GM12878 (cell line): ENCODE results near the gene CD180. TPM values are rescaled to one million over a fixed set of nuclear protein-coding genes. Genes with fewer than 3 reads are reported as not detected.

Experiments used
- ATAC-seq: fragments of 200-7000 bp; cut with Tn5 transposase; 3 replicates; pipeline ENCODE4 v1.9.1; 2020; ENCODE audit warnings: mild to moderate bottlenecking, moderate library complexity
- BruUV-seq: library from RNA; stranded (reverse); fragments of 400-500 nt; replicated peaks from 2 replicates; lab custom pipeline; 2021; lab: Mats Ljungman, UMichigan
- CTCF ChIA-PET: fragments of 300-600 bp; sonication (Branson Sonifier 250); formaldehyde crosslinking; extraction: SDS; loops from one replicate; lab custom pipeline; 2021; ENCODE audit warnings: inconsistent platforms; lab: Yijun Ruan, JAX
- POLR2A ChIA-PET: fragments of 350-600 bp; formaldehyde crosslinking; extraction: SDS; loops from one replicate; lab custom pipeline; 2021; ENCODE audit warnings: inconsistent platforms; lab: Charles Lee
- RAD21 ChIA-PET: fragments of 300-600 bp; sonication (Branson Sonifier 250); formaldehyde crosslinking; loops from one replicate; lab custom pipeline; 2023; ENCODE audit warnings: antibody characterized with exemption; ENCODE audit not compliant: unreplicated experiment; lab: Charles Lee
- SMC1A ChIA-PET: fragments of 300-600 bp; sonication (Branson Sonifier 250); formaldehyde crosslinking; loops from one replicate; lab custom pipeline; 2023; ENCODE audit not compliant: unreplicated experiment, uncharacterized antibody; lab: Charles Lee
- DNase-seq: peaks from one replicate; pipeline ENCODE4 v3.0.0-alpha.2; 2011; ENCODE audit warnings: low read depth, low spot score
- FAIRE-seq: peaks from 3 replicates; lab custom pipeline; 2011; peaks lifted over from hg19 to GRCh38; lab: Jason Lieb, UNC
- H2AFZ ChIP-seq: 2 replicates; pipeline ENCODE4 v1.6.0; 2011; ENCODE audit warnings: low read depth, low read length, control low read depth; ENCODE audit not compliant: control insufficient read depth
- H3K27ac ChIP-seq: 2 replicates; pipeline ENCODE4 v1.5.1; 2011; ENCODE audit warnings: control low read depth; ENCODE audit not compliant: control insufficient read depth, insufficient read depth
- H3K27me3 ChIP-seq, 2 experiments: replicated peaks in 1 of 2; 2 replicates each; pipeline versions ENCODE4 v1.6.0 to v1.6.1; 2011; ENCODE audit warnings: low read length in 1 of 2; ENCODE audit not compliant: control insufficient read depth in 2 of 2, insufficient read depth in 2 of 2
- H3K36me3 ChIP-seq, 2 experiments: 2 replicates each; pipeline ENCODE4 v1.5.1; 2011; ENCODE audit warnings: low read length in 1 of 2; ENCODE audit not compliant: control insufficient read depth in 2 of 2, insufficient read depth in 2 of 2
- H3K4me1 ChIP-seq: 2 replicates; pipeline ENCODE4 v1.6.1; 2011; ENCODE audit warnings: mild to moderate bottlenecking, low read length, moderate library complexity, mixed read lengths; ENCODE audit not compliant: control insufficient read depth, insufficient read depth
- H3K4me2 ChIP-seq: 2 replicates; pipeline ENCODE4 v1.6.0; 2011; ENCODE audit warnings: control low read depth; ENCODE audit not compliant: control insufficient read depth, insufficient read depth
- H3K4me3 ChIP-seq: fragments of 200-600 bp; sonication (generic); 2 replicates; pipeline ENCODE4 v1.5.1; 2016
- H3K79me2 ChIP-seq: 2 replicates; pipeline ENCODE4 v1.6.0; 2011; ENCODE audit warnings: low read length; ENCODE audit not compliant: control insufficient read depth, insufficient read depth
- H3K9ac ChIP-seq: 2 replicates; pipeline ENCODE4 v1.8.0; 2011; ENCODE audit warnings: low read length, control low read depth, mixed read lengths; ENCODE audit not compliant: control insufficient read depth, insufficient read depth
- H3K9me3 ChIP-seq: replicated peaks from 3 replicates; pipeline ENCODE4 v1.5.1; 2011; ENCODE audit warnings: mild to moderate bottlenecking, low read length; ENCODE audit not compliant: control insufficient read depth, insufficient read depth
- H4K20me1 ChIP-seq: 2 replicates; pipeline ENCODE4 v1.6.0; 2011; ENCODE audit not compliant: control insufficient read depth, insufficient read depth
- BRCA1 ChIP-seq: IDR thresholded peaks from 2 replicates; pipeline ENCODE4 v1.6.1; 2011; ENCODE audit warnings: low read depth, low read length, improper control_type of control experiment
- KDM1A ChIP-seq: fragments of 200-600 bp; sonication (generic); IDR thresholded peaks from 2 replicates; pipeline ENCODE4 v1.6.1; 2016; ENCODE audit warnings: borderline replicate concordance
- MEF2A ChIP-seq: IDR thresholded peaks from 2 replicates; pipeline ENCODE4 v1.6.1; 2011; ENCODE audit warnings: low read depth, mild to moderate bottlenecking, low read length, moderate library complexity; ENCODE audit not compliant: insufficient read depth
- PAX5 ChIP-seq: IDR thresholded peaks from 2 replicates; pipeline ENCODE4 v1.6.1; 2011; ENCODE audit warnings: low read depth, low read length, borderline replicate concordance
- POLR2AphosphoS5 ChIP-seq: IDR thresholded peaks from 2 replicates; pipeline ENCODE4 v1.6.1; 2011; ENCODE audit warnings: mild to moderate bottlenecking, low read length, inconsistent platforms
- RAD51 ChIP-seq: fragments of 450-650 bp; IDR thresholded peaks from 2 replicates; pipeline ENCODE4 v1.6.1; 2016; ENCODE audit warnings: moderate library complexity, mild to moderate bottlenecking, inconsistent platforms
- RFX5 ChIP-seq: IDR thresholded peaks from 2 replicates; pipeline ENCODE4 v1.6.1; 2011; ENCODE audit warnings: low read depth, low read length, improper control_type of control experiment
- RUNX3 ChIP-seq: IDR thresholded peaks from 2 replicates; pipeline ENCODE4 v1.6.1; 2012; ENCODE audit warnings: low read length, inconsistent platforms
- SMAD5 ChIP-seq: IDR thresholded peaks from 2 replicates; pipeline ENCODE4 v1.6.1; 2016; ENCODE audit warnings: antibody characterized with exemption, low read depth
- SREBF2 ChIP-seq: IDR thresholded peaks from 2 replicates; pipeline ENCODE4 v1.6.1; 2012; ENCODE audit warnings: mild to moderate bottlenecking, low read length
- TCF12 ChIP-seq: IDR thresholded peaks from 2 replicates; pipeline ENCODE4 v1.6.1; 2011; ENCODE audit warnings: low read depth, mild to moderate bottlenecking, low read length
- WGBS: methylation state at CpG from one replicate; pipeline ENCODE4 v1.1.6; 2016; ENCODE audit warnings: low lambda C conversion rate; ENCODE audit not compliant: insufficient replicate concordance, insufficient coverage; ENCODE audit errors: missing lambda C conversion rate; 5-methylcytosine and 5-hydroxymethylcytosine counted together
- in situ Hi-C: fragments of 300-500 bp; cut with MboI; formaldehyde crosslinking; loops from 9 replicates; pipeline ENCODE4 v1.14.3; 2018; ENCODE audit warnings: mixed read lengths
- intact Hi-C: fragments of 100-400 bp; cut with micrococcal nuclease; formaldehyde crosslinking; loops from one replicate; pipeline ENCODE4 v1.14.2; 2022; ENCODE audit not compliant: unreplicated experiment
- polyA plus RNA-seq, 11 experiments: library from polyadenylated mRNA; depleted of rRNA in 4 of 11; unstranded in 6 of 11; stranded (reverse) in 5 of 11; fragments of >200 nt; fragmentation: Nextera tagmentation in 4 of 11; fragmentation: Illumina TruSeq in 1 of 11; extraction: Ambion mirVana in 4 of 11; extraction: Trizol in 1 of 11; gene quantifications; 1 replicate in 1 of 11; 2 replicates in 10 of 11; pipeline versions ENCODE4 v1.2.1 to v1.2.3, GENCODE V29; 2011 to 2016; ENCODE audit warnings: inconsistent platforms in 2 of 11, missing spikeins in 2 of 11, low read depth in 1 of 11
- total RNA-seq, 4 experiments: library from RNA; depleted of rRNA in 3 of 4; stranded (reverse); fragments of >200 nt in 3 of 4; fragmentation: Illumina TruSeq in 1 of 4; extraction: Trizol in 1 of 4; gene quantifications; 2 replicates each; pipeline versions ENCODE4 v1.2.1 to v1.2.3, GENCODE V29; 2013 to 2021
- TF ChIP-seq, protein P1 (sequence below): fragments of 450-650 bp; IDR thresholded peaks from 2 replicates; pipeline ENCODE4 v1.6.1; 2017; ENCODE audit warnings: mild to moderate bottlenecking
- TF ChIP-seq, protein P2 (sequence below): IDR thresholded peaks from 2 replicates; pipeline ENCODE4 v1.6.1; 2012; ENCODE audit warnings: improper control_type of control experiment, low read depth, low read length; ENCODE audit not compliant: insufficient replicate concordance
- TF ChIP-seq, protein P3 (sequence below), 3 experiments: IDR thresholded peaks in 2 of 3; conservative IDR thresholded peaks in 1 of 3; 2 replicates each; pipeline ENCODE4 v1.5.1; 2011; ENCODE audit warnings: low read depth in 3 of 3, low read length in 3 of 3, mild to moderate bottlenecking in 3 of 3, control low read depth in 2 of 3, moderate library complexity in 2 of 3, inconsistent platforms in 1 of 3, mixed read lengths in 1 of 3; ENCODE audit not compliant: control insufficient read depth in 2 of 3, insufficient read depth in 1 of 3; ENCODE audit errors: extremely low read depth in 1 of 3

The CD180 gene
- total and polyA plus RNA-seq, 10 of the 15 experiments (the other 5 are each of a cell fraction or from before 2014, with no cell fraction given) = 0.22 to 9.7 (median 2.9) TPM

GRCh38 chr5:67245259-67245846 is 48.8 kb upstream of the CD180 start (continued):
- TF ChIP-seq BRCA1 (no peak), POLR2AphosphoS5 (no peak)
- TF ChIP-seq, all 136 proteins: peak for 0

GRCh38 chr5:67244345-67244793 is 47.8 kb upstream of the CD180 start:
- SMC1A ChIA-PET = interaction anchor here (1.4 kb wide), 1 partner anchor 1011 kb away, joined by 6 read pairs; no protein-coding TSS in a partner anchor
- H3K9me3 ChIP-seq = no peaks in the 10 kb centered on the region
- no peaks in the 10 kb centered on the region for H4K20me1 ChIP-seq
- RAD21 ChIA-PET = no interaction called here
- in situ Hi-C loops (loop anchor here (10.0 to 25.0 kb wide), 2 partner anchors 1220 to 1743 kb away; no protein-coding TSS in a partner anchor), intact Hi-C loops (no loop called here)
- H2AFZ ChIP-seq = no peak overlapping the region
- H3K27me3 ChIP-seq = no peaks in the 10 kb centered on the region
- H3K4me2 ChIP-seq = no peak overlapping the region
- FAIRE-seq (no peak), DNase-seq (no peak), ATAC-seq (no peak)
- BruUV-seq = no TSS peak
- no peak overlapping the region for H3K9ac ChIP-seq
- no peak overlapping the region for H3K27ac ChIP-seq
- WGBS = 63% methylated on average over 3 of the region's 3 CpGs
- no peak overlapping the region for H3K4me3 ChIP-seq
- CTCF ChIA-PET = interaction anchor here (1.0 to 6.1 kb wide), 3 partner anchors 74 to 1027 kb away, joined by 4 to 73 read pairs (median 63); no protein-coding TSS in a partner anchor
- POLR2A ChIA-PET = no interaction called here
- H3K4me1 ChIP-seq = no peaks in the 10 kb centered on the region
- no peaks in the 10 kb centered on the region for H3K36me3 ChIP-seq
- no peaks in the 10 kb centered on the region for H3K79me2 ChIP-seq
- TF ChIP-seq SREBF2 (no peak), MEF2A (no peak), RAD51 (no peak), RFX5 (no peak), PAX5 (no peak), TCF12 (no peak), KDM1A (no peak), RUNX3 (no peak), SMAD5 (no peak)
- TF ChIP-seq, protein P1, sequence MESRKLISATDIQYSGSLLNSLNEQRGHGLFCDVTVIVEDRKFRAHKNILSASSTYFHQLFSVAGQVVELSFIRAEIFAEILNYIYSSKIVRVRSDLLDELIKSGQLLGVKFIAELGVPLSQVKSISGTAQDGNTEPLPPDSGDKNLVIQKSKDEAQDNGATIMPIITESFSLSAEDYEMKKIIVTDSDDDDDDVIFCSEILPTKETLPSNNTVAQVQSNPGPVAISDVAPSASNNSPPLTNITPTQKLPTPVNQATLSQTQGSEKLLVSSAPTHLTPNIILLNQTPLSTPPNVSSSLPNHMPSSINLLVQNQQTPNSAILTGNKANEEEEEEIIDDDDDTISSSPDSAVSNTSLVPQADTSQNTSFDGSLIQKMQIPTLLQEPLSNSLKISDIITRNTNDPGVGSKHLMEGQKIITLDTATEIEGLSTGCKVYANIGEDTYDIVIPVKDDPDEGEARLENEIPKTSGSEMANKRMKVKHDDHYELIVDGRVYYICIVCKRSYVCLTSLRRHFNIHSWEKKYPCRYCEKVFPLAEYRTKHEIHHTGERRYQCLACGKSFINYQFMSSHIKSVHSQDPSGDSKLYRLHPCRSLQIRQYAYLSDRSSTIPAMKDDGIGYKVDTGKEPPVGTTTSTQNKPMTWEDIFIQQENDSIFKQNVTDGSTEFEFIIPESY = no peak
- TF ChIP-seq, protein P2, sequence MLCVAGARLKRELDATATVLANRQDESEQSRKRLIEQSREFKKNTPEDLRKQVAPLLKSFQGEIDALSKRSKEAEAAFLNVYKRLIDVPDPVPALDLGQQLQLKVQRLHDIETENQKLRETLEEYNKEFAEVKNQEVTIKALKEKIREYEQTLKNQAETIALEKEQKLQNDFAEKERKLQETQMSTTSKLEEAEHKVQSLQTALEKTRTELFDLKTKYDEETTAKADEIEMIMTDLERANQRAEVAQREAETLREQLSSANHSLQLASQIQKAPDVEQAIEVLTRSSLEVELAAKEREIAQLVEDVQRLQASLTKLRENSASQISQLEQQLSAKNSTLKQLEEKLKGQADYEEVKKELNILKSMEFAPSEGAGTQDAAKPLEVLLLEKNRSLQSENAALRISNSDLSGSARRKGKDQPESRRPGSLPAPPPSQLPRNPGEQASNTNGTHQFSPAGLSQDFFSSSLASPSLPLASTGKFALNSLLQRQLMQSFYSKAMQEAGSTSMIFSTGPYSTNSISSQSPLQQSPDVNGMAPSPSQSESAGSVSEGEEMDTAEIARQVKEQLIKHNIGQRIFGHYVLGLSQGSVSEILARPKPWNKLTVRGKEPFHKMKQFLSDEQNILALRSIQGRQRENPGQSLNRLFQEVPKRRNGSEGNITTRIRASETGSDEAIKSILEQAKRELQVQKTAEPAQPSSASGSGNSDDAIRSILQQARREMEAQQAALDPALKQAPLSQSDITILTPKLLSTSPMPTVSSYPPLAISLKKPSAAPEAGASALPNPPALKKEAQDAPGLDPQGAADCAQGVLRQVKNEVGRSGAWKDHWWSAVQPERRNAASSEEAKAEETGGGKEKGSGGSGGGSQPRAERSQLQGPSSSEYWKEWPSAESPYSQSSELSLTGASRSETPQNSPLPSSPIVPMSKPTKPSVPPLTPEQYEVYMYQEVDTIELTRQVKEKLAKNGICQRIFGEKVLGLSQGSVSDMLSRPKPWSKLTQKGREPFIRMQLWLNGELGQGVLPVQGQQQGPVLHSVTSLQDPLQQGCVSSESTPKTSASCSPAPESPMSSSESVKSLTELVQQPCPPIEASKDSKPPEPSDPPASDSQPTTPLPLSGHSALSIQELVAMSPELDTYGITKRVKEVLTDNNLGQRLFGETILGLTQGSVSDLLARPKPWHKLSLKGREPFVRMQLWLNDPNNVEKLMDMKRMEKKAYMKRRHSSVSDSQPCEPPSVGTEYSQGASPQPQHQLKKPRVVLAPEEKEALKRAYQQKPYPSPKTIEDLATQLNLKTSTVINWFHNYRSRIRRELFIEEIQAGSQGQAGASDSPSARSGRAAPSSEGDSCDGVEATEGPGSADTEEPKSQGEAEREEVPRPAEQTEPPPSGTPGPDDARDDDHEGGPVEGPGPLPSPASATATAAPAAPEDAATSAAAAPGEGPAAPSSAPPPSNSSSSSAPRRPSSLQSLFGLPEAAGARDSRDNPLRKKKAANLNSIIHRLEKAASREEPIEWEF = no peak
- TF ChIP-seq, protein P3, sequence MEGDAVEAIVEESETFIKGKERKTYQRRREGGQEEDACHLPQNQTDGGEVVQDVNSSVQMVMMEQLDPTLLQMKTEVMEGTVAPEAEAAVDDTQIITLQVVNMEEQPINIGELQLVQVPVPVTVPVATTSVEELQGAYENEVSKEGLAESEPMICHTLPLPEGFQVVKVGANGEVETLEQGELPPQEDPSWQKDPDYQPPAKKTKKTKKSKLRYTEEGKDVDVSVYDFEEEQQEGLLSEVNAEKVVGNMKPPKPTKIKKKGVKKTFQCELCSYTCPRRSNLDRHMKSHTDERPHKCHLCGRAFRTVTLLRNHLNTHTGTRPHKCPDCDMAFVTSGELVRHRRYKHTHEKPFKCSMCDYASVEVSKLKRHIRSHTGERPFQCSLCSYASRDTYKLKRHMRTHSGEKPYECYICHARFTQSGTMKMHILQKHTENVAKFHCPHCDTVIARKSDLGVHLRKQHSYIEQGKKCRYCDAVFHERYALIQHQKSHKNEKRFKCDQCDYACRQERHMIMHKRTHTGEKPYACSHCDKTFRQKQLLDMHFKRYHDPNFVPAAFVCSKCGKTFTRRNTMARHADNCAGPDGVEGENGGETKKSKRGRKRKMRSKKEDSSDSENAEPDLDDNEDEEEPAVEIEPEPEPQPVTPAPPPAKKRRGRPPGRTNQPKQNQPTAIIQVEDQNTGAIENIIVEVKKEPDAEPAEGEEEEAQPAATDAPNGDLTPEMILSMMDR (IDR thresholded peaks at IDR 0.05 in 2 of 3, conservative IDR thresholded peaks at IDR 0.05 in 1 of 3; ENCODE audit: control insufficient read depth in 2 of 3, extremely low read depth in 1 of 3, insufficient read depth in 1 of 3, low read depth in 3 of 3, low read length in 3 of 3) = no peak
